Measurements from ENCODE around the gene MACF1.
A peak's percentile ranks its signal among the peaks of the same experiment; 100 is the strongest.

- TF ChIP-seq POLR2AphosphoS5 (IDR thresholded peaks at IDR 0.05) = peak; percentile 54
- no peak for TF ChIP-seq CTCF (IDR thresholded peaks at IDR 0.05)
- no peak for TF ChIP-seq POLR2A (IDR thresholded peaks at IDR 0.05)
Measured at GRCh38 chr1:39395357-39395831, 190.9 kb downstream of the MACF1 start.

All from prostate gland (tissue), 2 donors.